ENCODE results near the gene CARD11. TPM values are rescaled to one million over a fixed set of nuclear protein-coding genes. Genes with fewer than 3 reads are reported as not detected.

The CARD11 gene
- total and polyA plus RNA-seq, 3 donors from 2014 or later = 2.9 to 3.9 (median 3.2) TPM

GRCh38 chr7:2893411-2893861 is 150.2 kb downstream of the CARD11 start:
- Histone ChIP-seq H3K4me3 (no peak overlapping the region), H3K4me1 (no peaks in the 10 kb centered on the region), H3K36me3 (ENCODE audit: low read depth, missing control alignments) (no peaks in the 10 kb centered on the region), H3K27me3 (no peaks in the 10 kb centered on the region), H3K9me3 (no peaks in the 10 kb centered on the region), H3K27ac (no peak overlapping the region)
- TF ChIP-seq POLR2A (IDR thresholded peaks at IDR 0.05) (no peak), CTCF (IDR thresholded peaks at IDR 0.05) (no peak)
- WGBS, 2 donors = 86 to 94% methylated on average over 4 to 9 of the region's 9 CpGs
- no peak for DNase-seq
- intact Hi-C loops (cut with DNase I; ENCODE audit: low total_unique reads) = no loop called here

GRCh38 chr7:2892549-2892948 is 151.1 kb downstream of the CARD11 start:
- no peaks in the 10 kb centered on the region for H3K27me3 ChIP-seq
- no peak overlapping the region for H3K27ac ChIP-seq
- H3K9me3 ChIP-seq = no peaks in the 10 kb centered on the region
- no peak overlapping the region for H3K4me3 ChIP-seq
- DNase-seq = no peak
- H3K4me1 ChIP-seq = no peaks in the 10 kb centered on the region
- 50 to 60% methylated on average over 8 of the region's 8 CpGs for WGBS, 2 donors
- TF ChIP-seq POLR2A (IDR thresholded peaks at IDR 0.05) = no peak
- no peak for TF ChIP-seq CTCF (IDR thresholded peaks at IDR 0.05)
- H3K36me3 ChIP-seq (ENCODE audit: low read depth, missing control alignments) = no peaks in the 10 kb centered on the region
- intact Hi-C loops (cut with DNase I; ENCODE audit: low total_unique reads) = no loop called here

DNA sequence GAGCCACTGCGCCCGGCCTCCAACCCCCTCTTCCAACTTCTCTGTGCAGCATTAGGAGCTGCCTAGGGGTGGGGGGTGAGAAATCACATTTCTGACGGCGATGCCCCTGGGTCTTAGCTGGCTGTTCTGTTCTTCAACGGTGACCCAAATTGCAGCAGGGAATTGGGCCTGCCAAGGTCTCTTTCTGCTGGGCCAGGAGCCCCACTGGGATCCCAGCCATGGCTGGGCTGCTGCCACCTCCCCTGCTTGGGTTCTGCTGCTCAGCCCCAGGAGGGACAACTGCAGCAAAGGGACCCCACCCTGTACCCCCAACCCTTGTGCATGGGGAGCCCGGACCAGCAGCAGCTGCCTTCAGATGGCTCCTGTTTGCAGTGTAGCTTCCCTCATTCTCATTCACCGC is 155.9 kb downstream of the CARD11 start:
- no peaks in the 10 kb centered on the region for H3K9me3 ChIP-seq
- WGBS, 2 donors = 48 to 54% methylated on average over 6 to 7 of the region's 7 CpGs
- H3K4me1 ChIP-seq = no peaks in the 10 kb centered on the region
- H3K36me3 ChIP-seq (ENCODE audit: low read depth, missing control alignments) = no peaks in the 10 kb centered on the region
- DNase-seq = no peak
- TF ChIP-seq POLR2A (IDR thresholded peaks at IDR 0.05) = no peak
- TF ChIP-seq CTCF (IDR thresholded peaks at IDR 0.05) = no peak
- intact Hi-C loops (cut with DNase I; ENCODE audit: low total_unique reads) = no loop called here
- H3K4me3 ChIP-seq = no peak overlapping the region
- no peak overlapping the region for H3K27ac ChIP-seq
- no peaks in the 10 kb centered on the region for H3K27me3 ChIP-seq

- H3K27me3 ChIP-seq = no peaks in the 10 kb centered on the region
- H3K27ac ChIP-seq = no peak overlapping the region
- H3K4me1 ChIP-seq = no peaks in the 10 kb centered on the region
- intact Hi-C loops (cut with DNase I; ENCODE audit: low total_unique reads) = no loop called here
- TF ChIP-seq CTCF (IDR thresholded peaks at IDR 0.05) = peak; percentile 64 to 84 (median 78)
- no peak for TF ChIP-seq POLR2A (IDR thresholded peaks at IDR 0.05)
- H3K36me3 ChIP-seq (ENCODE audit: low read depth, missing control alignments) = no peaks in the 10 kb centered on the region
- no peaks in the 10 kb centered on the region for H3K9me3 ChIP-seq
- DNase-seq = peak; percentile 63
- 40 to 57% methylated on average over 11 to 12 of the region's 12 CpGs for WGBS, 2 donors
- H3K4me3 ChIP-seq = no peak overlapping the region
Observed at GRCh38 chr7:2886900-2887299, 156.8 kb downstream of the CARD11 start.

- Histone ChIP-seq H3K36me3 (ENCODE audit: low read depth, missing control alignments) (no peaks in the 10 kb centered on the region), H3K4me1 (no peaks in the 10 kb centered on the region), H3K27ac (no peak overlapping the region), H3K27me3 (no peaks in the 10 kb centered on the region), H3K9me3 (no peaks in the 10 kb centered on the region), H3K4me3 (no peak overlapping the region)
- no peak for DNase-seq
- intact Hi-C loops (cut with DNase I; ENCODE audit: low total_unique reads) = no loop called here
- TF ChIP-seq CTCF (IDR thresholded peaks at IDR 0.05) (no peak), POLR2A (IDR thresholded peaks at IDR 0.05) (no peak)
- 63 to 67% methylated on average over 5 of the region's 5 CpGs for WGBS, 2 donors
Observed at GRCh38 chr7:2886391-2886790, 157.3 kb downstream of the CARD11 start.

Data from testis (tissue), 3 donors.